ENCODE measurements around the gene ARID5B.
"Not testable (repeated sequence)": the region's sequence is repeated elsewhere in the genome, so short reads cannot be mapped to it uniquely, and the experiment has no call there.

The ARID5B gene

GRCh38 chr10:62023329-62023728 is 121.8 kb downstream of the ARID5B start:
- no peak for DNase-seq (ENCODE audit: low read depth)
- TF ChIP-seq CTCF (conservative IDR thresholded peaks at IDR 0.05; ENCODE audit: low read length): no peak
- no peak overlapping the region for H3K4me3 ChIP-seq (ENCODE audit: low read length)

GRCh38 chr10:62024026-62024701 is 122.7 kb downstream of the ARID5B start:
- no peak overlapping the region for H3K4me3 ChIP-seq (ENCODE audit: low read length)
- DNase-seq (ENCODE audit: low read depth): no peak
- TF ChIP-seq CTCF (conservative IDR thresholded peaks at IDR 0.05; ENCODE audit: low read length): no peak

GRCh38 chr10:62025134-62025794 is 123.8 kb downstream of the ARID5B start:
- no peak overlapping the region for H3K4me3 ChIP-seq (ENCODE audit: low read length)
- TF ChIP-seq CTCF (conservative IDR thresholded peaks at IDR 0.05; ENCODE audit: low read length): no peak
- no peak for DNase-seq (ENCODE audit: low read depth)

- peak; percentile 77 for DNase-seq (ENCODE audit: low read depth)
- H3K4me3 ChIP-seq (ENCODE audit: low read length): no peak overlapping the region
- no peak for TF ChIP-seq CTCF (conservative IDR thresholded peaks at IDR 0.05; ENCODE audit: low read length)
Observed at GRCh38 chr10:62025901-62026879, 124.7 kb downstream of the ARID5B start.

GRCh38 chr10:62027841-62028501 is 126.5 kb downstream of the ARID5B start:
- peak; percentile 68 for DNase-seq (ENCODE audit: low read depth)
- TF ChIP-seq CTCF (conservative IDR thresholded peaks at IDR 0.05; ENCODE audit: low read length): no peak
- no peak overlapping the region for H3K4me3 ChIP-seq (ENCODE audit: low read length)

GRCh38 chr10:62028502-62028842 is 127.0 kb downstream of the ARID5B start:
- not testable (repeated sequence) for H3K4me3 ChIP-seq (ENCODE audit: low read length); DNase-seq (ENCODE audit: low read depth)

GRCh38 chr10:62029401-62029800 is 127.9 kb downstream of the ARID5B start:
- DNase-seq (ENCODE audit: low read depth): no peak
- no peak for TF ChIP-seq CTCF (conservative IDR thresholded peaks at IDR 0.05; ENCODE audit: low read length)
- H3K4me3 ChIP-seq (ENCODE audit: low read length): no peak overlapping the region
